Liver (tissue), 3 donors: ENCODE results near the gene TRPC4AP.

Experiments
- ATF3 ChIP-seq: IDR thresholded peaks from 2 replicates; pipeline ENCODE4 v1.6.1; 2016; ENCODE audit warnings: antibody characterized with exemption
- CTCF ChIP-seq: fragments of 150-350 bp; IDR thresholded peaks from 2 replicates; pipeline ENCODE4 v1.5.1; 2017; ENCODE audit warnings: improper control_type of control experiment, low read depth, low read length; ENCODE audit not compliant: missing input control
- EGR1 ChIP-seq, 2 donors: IDR thresholded peaks; 2 replicates each; pipeline ENCODE4 v1.6.1; 2016 to 2018; ENCODE audit warnings: antibody characterized with exemption in 2 of 2, low read depth in 2 of 2
- FOXA1 ChIP-seq: IDR thresholded peaks from 2 replicates; pipeline ENCODE4 v1.6.1; 2016; ENCODE audit warnings: antibody characterized with exemption
- GABPA ChIP-seq, 2 donors: IDR thresholded peaks in 1 of 2; conservative IDR thresholded peaks in 1 of 2; 2 replicates each; pipeline ENCODE4 v1.6.1; 2016; ENCODE audit warnings: antibody characterized with exemption in 2 of 2, mild to moderate bottlenecking in 1 of 2, moderate library complexity in 1 of 2
- HNF4A ChIP-seq, 2 donors: conservative IDR thresholded peaks; 2 replicates each; pipeline ENCODE4 v1.6.1; 2016; ENCODE audit warnings: antibody characterized with exemption in 2 of 2, mild to moderate bottlenecking in 2 of 2
- MAX ChIP-seq: IDR thresholded peaks from 2 replicates; pipeline ENCODE4 v1.6.1; 2016; ENCODE audit warnings: antibody characterized with exemption
- RAD21 ChIP-seq, 2 donors: IDR thresholded peaks; 2 replicates each; pipeline ENCODE4 v1.6.1; 2016; ENCODE audit warnings: antibody characterized with exemption in 2 of 2, mild to moderate bottlenecking in 2 of 2
- RXRA ChIP-seq, 2 donors: IDR thresholded peaks; 2 replicates each; pipeline ENCODE4 v1.6.1; 2017 to 2018; ENCODE audit warnings: antibody characterized with exemption in 2 of 2, mild to moderate bottlenecking in 1 of 2
- TAF1 ChIP-seq: conservative IDR thresholded peaks from 2 replicates; pipeline ENCODE4 v1.6.1; 2016; ENCODE audit warnings: antibody characterized with exemption, mild to moderate bottlenecking
- YY1 ChIP-seq: IDR thresholded peaks from 2 replicates; pipeline ENCODE4 v1.6.1; 2016; ENCODE audit warnings: antibody characterized with exemption, mild to moderate bottlenecking
- ZBTB33 ChIP-seq: IDR thresholded peaks from 2 replicates; pipeline ENCODE4 v1.6.1; 2016; ENCODE audit warnings: antibody characterized with exemption
- donor health status: healthy.
- donor health status: healthy.

GRCh38 chr20:34987288-34988190 lies 105.1 kb downstream of the TRPC4AP start:
- TF ChIP-seq YY1 (no peak), CTCF (no peak), RAD21 (IDR thresholded peaks at IDR 0.05) (no peak), ZBTB33 (no peak), ATF3 (no peak), TAF1 (no peak), FOXA1 (no peak), GABPA (IDR thresholded peaks at IDR 0.05 in 1 of 2, conservative IDR thresholded peaks at IDR 0.05 in 1 of 2) (no peak), MAX (no peak), RXRA (IDR thresholded peaks at IDR 0.05) (no peak), EGR1 (IDR thresholded peaks at IDR 0.05; ENCODE audit: low read depth in 2 of 2) (no peak), HNF4A (conservative IDR thresholded peaks at IDR 0.05) (no peak)
